Measurements from ENCODE around the gene NELL1.
"Not testable (repeated sequence)": the region's sequence is repeated elsewhere in the genome, so short reads cannot be mapped to it uniquely, and the experiment has no call there.

NELL1 gene

GRCh38 chr11:21122523-21122922 is 453.1 kb downstream of the NELL1 start:
- no peak for DNase-seq

- DNase-seq, result no peak
These were observed 462.8 kb downstream of the NELL1 start for GRCh38 chr11:21132146-21132720.

GRCh38 chr11:21133244-21133643 is 463.9 kb downstream of the NELL1 start:
- no peak for DNase-seq

GRCh38 chr11:21133722-21134121 is 464.3 kb downstream of the NELL1 start:
- DNase-seq, result no peak

GRCh38 chr11:21137803-21138202 is 468.4 kb downstream of the NELL1 start:
- DNase-seq, result no peak

- DNase-seq, result not testable (repeated sequence)
These were observed 472.2 kb downstream of the NELL1 start for GRCh38 chr11:21141557-21141956.

- DNase-seq, result no peak
These were observed 472.6 kb downstream of the NELL1 start for GRCh38 chr11:21142007-21142406.

GRCh38 chr11:21144531-21144930 is 475.1 kb downstream of the NELL1 start:
- DNase-seq, result no peak

- no peak for DNase-seq
These were observed 479.0 kb downstream of the NELL1 start for GRCh38 chr11:21148376-21148775.

GRCh38 chr11:21160140-21160539 is 490.8 kb downstream of the NELL1 start:
- DNase-seq, result no peak

- DNase-seq, result no peak
These were observed 500.3 kb downstream of the NELL1 start for GRCh38 chr11:21169639-21170038.

- no peak for DNase-seq
These were observed 504.1 kb downstream of the NELL1 start for GRCh38 chr11:21173476-21173875.

- DNase-seq, result no peak
These were observed 505.4 kb downstream of the NELL1 start for GRCh38 chr11:21174781-21175180.

GRCh38 chr11:21177379-21177778 is 508.0 kb downstream of the NELL1 start:
- DNase-seq, result no peak

GRCh38 chr11:21179770-21180169 is 510.4 kb downstream of the NELL1 start:
- DNase-seq, result no peak

- DNase-seq, result no peak
These were observed 510.8 kb downstream of the NELL1 start for GRCh38 chr11:21180182-21180581.

- DNase-seq, result no peak
These were observed 516.6 kb downstream of the NELL1 start for GRCh38 chr11:21185959-21186358.

GRCh38 chr11:21190181-21190580 is 520.8 kb downstream of the NELL1 start:
- DNase-seq, result no peak

GRCh38 chr11:21195995-21196394 is 526.6 kb downstream of the NELL1 start:
- no peak for DNase-seq

GRCh38 chr11:21198498-21198897 is 529.1 kb downstream of the NELL1 start:
- DNase-seq, result no peak

GRCh38 chr11:21205205-21205604 is 535.8 kb downstream of the NELL1 start:
- DNase-seq, result no peak

GRCh38 chr11:21225860-21226259 is 556.5 kb downstream of the NELL1 start:
- no peak for DNase-seq

GRCh38 chr11:21229224-21229623 is 559.8 kb downstream of the NELL1 start:
- no peak for DNase-seq

- DNase-seq, result no peak
These were observed 580.8 kb downstream of the NELL1 start for GRCh38 chr11:21250196-21250595.

GRCh38 chr11:21254055-21254454 is 584.7 kb downstream of the NELL1 start:
- no peak for DNase-seq

GRCh38 chr11:21254790-21255189 is 585.4 kb downstream of the NELL1 start:
- peak; percentile 37 for DNase-seq
